Activated T-helper 1 cell treated with anti-CD3 and anti-CD28 coated beads, Interleukin-12 subunit alpha, Interleukin-12 subunit beta, Interleukin-2, Interleukin-4 antibody, amounts not matched to agents 30 ng/mL and 10 ng/mL and 1 ng/mL, durations not matched to agents 14 hours and 24 hours and 36 hours (primary cell): Measurements from ENCODE around the gene SLCO3A1. TPM values are rescaled to one million over a fixed set of nuclear protein-coding genes. Genes with fewer than 3 reads are reported as not detected.

Source experiments
- DNase-seq: peaks from one replicate; pipeline ENCODE4 v3.0.0; 2021; ENCODE audit warnings: low spot score
- H3K27ac Mint-ChIP-seq: one replicate; pipeline ENCODE4 v1.8.0; 2021; ENCODE audit warnings: mild to moderate bottlenecking, mixed read lengths
- H3K27me3 Mint-ChIP-seq: one replicate; pipeline ENCODE4 v1.8.0; 2022; ENCODE audit warnings: mild to moderate bottlenecking, moderate library complexity, mixed read lengths; ENCODE audit not compliant: insufficient read depth
- H3K36me3 Mint-ChIP-seq: one replicate; pipeline ENCODE4 v1.8.0; 2021; ENCODE audit warnings: low read depth, mixed read lengths
- H3K4me1 Mint-ChIP-seq: one replicate; pipeline ENCODE4 v1.8.0; 2021; ENCODE audit warnings: low read depth, mixed read lengths
- H3K4me3 Mint-ChIP-seq: one replicate; pipeline ENCODE4 v1.8.0; 2021; ENCODE audit warnings: mild to moderate bottlenecking, moderate library complexity, mixed read lengths
- H3K9me3 Mint-ChIP-seq: one replicate; pipeline ENCODE4 v1.8.0; 2021; ENCODE audit warnings: mixed read lengths
- intact Hi-C: fragments of 100-400 bp; cut with micrococcal nuclease; formaldehyde crosslinking; loops from one replicate; pipeline ENCODE4 v1.15.1; 2024
- total RNA-seq: library from RNA; stranded (reverse); gene quantifications from 2 replicates; pipeline ENCODE4 v1.2.3, GENCODE V29; 2022

Gene SLCO3A1
- total RNA-seq, 1 donor from 2014 or later, result 20.0 TPM

DNA sequence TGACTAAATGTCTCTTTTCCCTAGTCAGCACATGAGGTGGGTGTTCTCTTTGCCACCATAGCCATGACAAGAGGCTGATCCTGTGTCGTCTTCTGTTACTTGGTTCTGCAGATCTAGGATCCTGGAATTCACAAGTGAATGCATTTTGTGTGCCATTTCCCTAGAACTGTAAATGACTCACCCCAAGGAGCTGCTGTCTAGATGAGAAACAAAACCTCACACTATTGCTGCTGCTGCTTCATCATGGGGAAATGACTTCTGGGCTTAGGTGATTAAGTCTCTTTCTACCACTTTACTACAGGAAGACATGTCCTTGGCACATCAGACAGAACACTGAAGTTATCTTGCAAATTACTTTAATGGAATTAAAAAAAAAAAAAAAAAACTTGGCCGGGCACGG is 54.9 kb downstream of the SLCO3A1 start:
- no peak for DNase-seq
- Mint-ChIP-seq H3K4me3 (no peak overlapping the region), H3K27me3 (no peaks in the 10 kb centered on the region), H3K27ac (no peak overlapping the region), H3K36me3 (no peaks in the 10 kb centered on the region), H3K9me3 (no peaks in the 10 kb centered on the region), H3K4me1 (no peaks in the 10 kb centered on the region)
- intact Hi-C loops, result no loop called here

DNA sequence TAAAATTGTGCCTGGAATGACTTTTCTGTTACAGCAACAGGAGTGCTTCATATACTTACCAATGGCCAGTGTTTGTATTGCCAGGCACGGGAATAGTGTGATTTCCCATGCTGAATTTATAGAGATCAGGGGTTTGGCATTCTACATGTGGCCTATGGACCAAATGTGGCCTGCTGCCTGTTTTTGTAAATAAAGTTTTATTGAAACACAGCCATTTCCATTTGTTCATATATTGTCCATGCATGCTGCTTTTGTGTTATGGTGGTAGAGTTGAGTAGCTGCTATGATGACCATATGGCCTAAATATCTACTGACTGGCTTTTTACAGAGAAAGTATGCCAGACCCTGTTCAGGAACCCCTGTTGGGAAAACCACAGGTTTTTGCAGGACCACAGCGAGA is 55.6 kb downstream of the SLCO3A1 start:
- Mint-ChIP-seq H3K27ac (no peak overlapping the region), H3K27me3 (no peaks in the 10 kb centered on the region), H3K4me1 (no peaks in the 10 kb centered on the region), H3K4me3 (no peak overlapping the region), H3K9me3 (no peaks in the 10 kb centered on the region), H3K36me3 (no peaks in the 10 kb centered on the region)
- DNase-seq, result no peak
- intact Hi-C loops, result no loop called here

DNA sequence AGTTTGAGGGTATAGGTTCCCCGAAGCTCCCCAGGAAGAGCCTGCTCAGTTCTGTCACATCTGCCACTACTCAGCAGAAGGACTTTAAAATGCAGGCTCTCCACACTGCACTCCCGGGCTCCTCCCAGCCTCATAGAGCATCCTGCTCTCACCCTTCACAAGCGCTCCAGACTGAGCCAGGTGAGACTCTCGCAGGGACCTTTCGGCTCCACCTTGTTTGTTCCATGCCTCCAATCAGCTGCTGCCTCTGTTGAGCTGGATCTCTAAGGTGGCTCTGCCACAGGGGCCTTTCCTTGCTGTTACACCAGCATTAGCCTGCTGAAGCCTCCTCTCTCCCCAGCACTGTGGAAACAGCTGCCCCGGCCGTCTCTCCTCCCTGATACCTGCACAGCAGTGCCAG is 56.1 kb downstream of the SLCO3A1 start:
- Mint-ChIP-seq H3K4me1 (no peaks in the 10 kb centered on the region), H3K27me3 (no peaks in the 10 kb centered on the region), H3K4me3 (no peak overlapping the region), H3K36me3 (no peaks in the 10 kb centered on the region), H3K9me3 (no peaks in the 10 kb centered on the region), H3K27ac (no peak overlapping the region)
- no peak for DNase-seq
- intact Hi-C loops, result no loop called here

DNA sequence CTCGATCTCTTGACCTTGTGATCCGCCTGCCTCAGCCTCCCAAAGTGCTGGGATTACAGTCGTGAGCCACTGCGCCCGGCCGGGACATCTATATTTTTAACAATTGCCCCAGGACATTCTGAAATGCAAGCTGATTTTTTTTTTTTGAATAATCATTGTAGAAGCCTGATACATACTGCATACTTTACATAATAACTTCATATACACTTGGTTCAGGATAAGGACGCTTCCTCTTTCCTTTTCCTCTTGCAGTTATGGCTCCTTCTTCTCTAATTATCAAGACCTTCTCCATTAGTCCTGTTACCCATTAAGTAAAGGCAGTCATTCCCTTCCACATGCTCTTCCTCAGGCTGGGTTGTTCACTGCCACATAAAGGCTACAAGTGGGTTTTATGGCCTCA is 58.3 kb downstream of the SLCO3A1 start:
- no peak overlapping the region for H3K27ac Mint-ChIP-seq
- intact Hi-C loops, result no loop called here
- no peak for DNase-seq
- no peaks in the 10 kb centered on the region for H3K9me3 Mint-ChIP-seq
- no peaks in the 10 kb centered on the region for H3K4me1 Mint-ChIP-seq
- peaks cover 2% of the 10 kb centered on the region for H3K36me3 Mint-ChIP-seq
- no peaks in the 10 kb centered on the region for H3K27me3 Mint-ChIP-seq
- no peak overlapping the region for H3K4me3 Mint-ChIP-seq

DNA sequence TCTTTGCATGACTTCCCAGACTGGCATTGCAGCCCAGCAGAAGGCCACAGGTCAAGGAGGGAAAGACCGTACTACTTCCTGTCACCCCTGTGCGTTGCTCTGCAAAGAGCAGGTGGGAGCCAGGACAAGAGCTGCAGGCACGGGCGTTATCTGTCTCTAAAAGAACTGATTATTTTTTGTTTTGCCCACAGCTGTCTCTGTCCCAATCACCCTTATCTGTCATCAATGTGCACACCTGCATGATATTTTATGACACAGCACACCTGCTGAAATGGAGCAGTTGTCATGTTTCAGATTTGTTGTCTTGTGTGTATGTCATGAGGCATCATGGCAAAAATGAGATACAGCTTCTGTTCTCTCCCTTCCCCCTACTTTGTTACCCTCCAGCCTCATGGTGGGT is 58.8 kb downstream of the SLCO3A1 start:
- Mint-ChIP-seq H3K36me3 (peaks cover 2% of the 10 kb centered on the region), H3K27me3 (no peaks in the 10 kb centered on the region), H3K9me3 (no peaks in the 10 kb centered on the region), H3K4me1 (no peaks in the 10 kb centered on the region), H3K4me3 (no peak overlapping the region), H3K27ac (no peak overlapping the region)
- intact Hi-C loops, result no loop called here
- DNase-seq, result no peak

DNA sequence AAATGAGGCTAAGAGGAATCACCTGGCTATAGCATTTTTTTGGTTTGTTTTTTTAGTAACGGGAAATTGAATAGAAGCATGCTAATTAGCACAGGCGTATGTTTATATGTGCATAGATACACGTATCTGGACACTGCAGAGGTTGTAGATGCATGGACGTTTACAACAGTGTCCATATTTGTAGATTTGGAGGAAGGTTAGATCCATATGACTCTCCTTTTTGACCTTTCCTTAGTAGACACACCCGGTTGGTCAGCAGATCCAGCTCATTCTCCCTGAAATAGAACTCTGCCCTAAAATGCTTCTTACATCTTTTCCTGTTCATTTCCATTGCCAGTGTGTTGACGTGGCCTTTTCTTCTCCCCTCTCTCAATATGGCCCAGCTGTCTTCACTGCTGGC is 60.1 kb downstream of the SLCO3A1 start:
- intact Hi-C loops, result no loop called here
- H3K27ac Mint-ChIP-seq, result no peak overlapping the region
- no peaks in the 10 kb centered on the region for H3K4me1 Mint-ChIP-seq
- H3K4me3 Mint-ChIP-seq, result no peak overlapping the region
- H3K9me3 Mint-ChIP-seq, result no peaks in the 10 kb centered on the region
- no peaks in the 10 kb centered on the region for H3K27me3 Mint-ChIP-seq
- DNase-seq, result no peak
- peaks cover 2% of the 10 kb centered on the region for H3K36me3 Mint-ChIP-seq

DNA sequence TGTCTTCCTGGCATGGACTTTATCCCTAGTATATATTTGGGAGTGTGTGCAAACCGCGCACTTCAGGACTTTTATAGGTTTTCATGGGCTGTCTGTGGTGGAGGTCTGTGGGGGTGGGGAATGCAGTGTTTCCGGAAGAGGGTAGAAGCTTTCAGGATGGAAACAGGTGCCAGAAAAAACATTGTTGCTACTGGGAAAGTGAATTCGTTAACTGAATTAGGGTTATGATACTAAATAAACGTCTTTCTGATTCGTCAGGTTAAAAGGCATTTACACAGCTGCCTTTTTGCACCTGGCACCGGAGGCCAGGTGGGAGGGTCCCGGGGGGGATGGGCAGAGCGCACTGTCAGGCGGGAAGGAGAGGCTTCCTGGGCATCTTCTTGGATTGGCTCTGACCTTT is 62.1 kb downstream of the SLCO3A1 start:
- Mint-ChIP-seq H3K4me1 (peaks cover 6% of the 10 kb centered on the region), H3K4me3 (no peak overlapping the region), H3K36me3 (peaks cover 4% of the 10 kb centered on the region), H3K27me3 (no peaks in the 10 kb centered on the region), H3K9me3 (no peaks in the 10 kb centered on the region), H3K27ac (no peak overlapping the region)
- DNase-seq, result no peak
- intact Hi-C loops, result no loop called here

DNA sequence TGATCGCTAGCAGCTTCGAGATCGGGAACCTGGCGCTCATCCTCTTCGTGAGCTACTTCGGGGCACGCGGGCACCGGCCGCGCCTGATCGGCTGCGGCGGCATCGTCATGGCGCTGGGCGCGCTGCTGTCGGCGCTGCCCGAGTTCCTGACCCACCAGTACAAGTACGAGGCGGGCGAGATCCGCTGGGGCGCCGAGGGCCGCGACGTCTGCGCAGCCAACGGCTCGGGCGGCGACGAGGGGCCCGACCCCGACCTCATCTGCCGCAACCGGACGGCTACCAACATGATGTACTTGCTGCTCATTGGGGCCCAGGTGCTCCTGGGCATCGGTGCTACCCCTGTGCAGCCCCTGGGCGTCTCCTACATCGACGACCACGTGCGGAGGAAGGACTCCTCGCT is 62.5 kb downstream of the SLCO3A1 start:
- Mint-ChIP-seq H3K4me3 (no peak overlapping the region), H3K4me1 (peaks cover 11% of the 10 kb centered on the region), H3K27ac (no peak overlapping the region), H3K27me3 (no peaks in the 10 kb centered on the region), H3K36me3 (peaks cover 4% of the 10 kb centered on the region), H3K9me3 (no peaks in the 10 kb centered on the region)
- intact Hi-C loops, result no loop called here
- no peak for DNase-seq

DNA sequence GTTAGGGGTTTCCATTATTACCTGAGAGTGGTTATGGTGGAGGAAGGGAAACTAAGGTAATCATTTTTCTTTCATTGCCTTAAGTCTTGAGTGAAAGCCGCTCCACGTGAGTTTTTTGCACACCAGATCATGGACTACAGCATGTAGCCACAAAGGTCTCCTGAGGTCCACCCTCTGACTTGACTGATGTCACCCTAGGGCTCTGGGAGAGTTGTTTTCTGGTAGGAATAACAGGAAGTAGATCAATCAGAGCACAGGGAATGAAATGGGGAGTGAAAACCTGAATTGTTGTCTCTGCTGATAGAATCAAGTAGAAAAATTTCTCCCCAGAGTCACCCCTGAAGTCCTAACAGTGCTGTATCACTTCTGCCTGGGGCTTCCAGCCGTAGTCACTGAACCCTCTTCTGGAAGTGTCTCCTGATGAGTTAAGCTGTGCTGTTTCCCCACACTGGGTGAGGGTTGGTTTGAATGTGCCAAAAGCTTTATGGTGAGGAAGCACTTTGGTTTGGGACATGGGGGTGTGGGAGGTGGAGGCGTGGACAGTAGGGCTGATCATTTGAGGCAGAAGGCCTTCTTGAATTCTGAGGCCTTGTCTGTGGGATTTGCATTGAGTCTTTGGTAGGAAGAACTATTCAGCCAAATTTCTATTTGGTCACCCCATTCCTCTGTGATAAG is 64.3 kb downstream of the SLCO3A1 start:
- DNase-seq, result no peak
- Mint-ChIP-seq H3K27me3 (no peaks in the 10 kb centered on the region), H3K4me1 (peaks cover 23% of the 10 kb centered on the region), H3K36me3 (peaks cover 7% of the 10 kb centered on the region), H3K27ac (no peak overlapping the region), H3K9me3 (no peaks in the 10 kb centered on the region), H3K4me3 (no peak overlapping the region)
- intact Hi-C loops, result no loop called here

DNA sequence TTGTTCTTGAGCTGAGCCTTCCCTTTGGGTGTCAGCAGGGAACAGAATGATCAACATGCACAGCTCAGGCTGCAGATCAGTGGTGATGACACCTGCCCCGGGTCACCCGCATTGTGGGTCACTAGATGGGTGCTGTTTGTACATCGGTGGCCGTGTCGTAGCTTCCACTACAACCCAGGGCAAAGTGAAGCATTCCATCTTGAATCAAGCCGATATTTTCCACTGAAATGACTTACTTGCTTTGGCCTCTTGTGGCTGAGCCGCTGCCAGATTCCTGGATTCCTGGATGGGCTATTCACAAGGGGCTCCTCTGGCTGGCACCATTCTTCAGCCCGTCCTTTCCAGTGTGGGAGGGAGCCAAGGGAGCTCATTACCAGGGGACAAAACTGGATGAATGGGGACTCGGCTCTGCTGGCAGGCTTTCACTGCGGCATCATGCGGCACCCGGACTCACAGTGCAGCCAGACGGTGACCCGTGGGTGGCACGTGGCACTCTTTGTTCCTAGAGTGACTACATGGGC is 65.6 kb downstream of the SLCO3A1 start:
- Mint-ChIP-seq H3K9me3 (no peaks in the 10 kb centered on the region), H3K27ac (no peak overlapping the region), H3K36me3 (peaks cover 7% of the 10 kb centered on the region), H3K4me3 (no peak overlapping the region), H3K27me3 (no peaks in the 10 kb centered on the region), H3K4me1 (peaks cover 23% of the 10 kb centered on the region)
- no peak for DNase-seq
- intact Hi-C loops, result no loop called here

DNA sequence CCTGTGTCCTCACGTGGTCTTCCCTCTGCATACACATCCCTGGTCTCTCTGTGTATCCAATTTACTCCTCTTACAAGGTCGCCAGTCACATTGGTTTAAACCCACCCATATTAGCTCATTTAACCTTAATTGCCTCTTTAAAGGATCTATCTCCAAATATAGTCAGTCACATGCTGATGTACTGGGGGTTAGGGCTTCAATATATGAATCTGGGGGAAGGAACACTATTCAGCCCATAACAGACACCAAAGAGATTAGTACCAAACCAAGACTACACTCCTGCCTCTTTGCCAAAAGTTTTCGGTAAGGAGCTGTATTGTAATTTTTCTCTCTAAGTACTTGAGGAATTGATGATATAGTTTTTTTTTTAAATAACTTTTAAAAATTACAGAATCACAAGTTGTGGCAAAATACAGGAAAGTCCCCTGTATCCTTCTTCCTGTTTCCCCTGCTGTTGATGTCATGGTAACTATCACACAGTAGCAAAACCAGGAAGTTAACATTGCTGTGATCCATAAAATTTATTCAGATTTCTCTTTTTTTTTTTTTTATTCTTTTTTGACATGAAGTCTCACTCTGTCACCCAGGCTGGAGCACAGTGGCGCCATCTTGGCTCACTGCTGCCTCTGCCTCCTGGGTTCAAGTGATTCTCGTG is 67.8 kb downstream of the SLCO3A1 start:
- no peak for DNase-seq
- H3K36me3 Mint-ChIP-seq, result peaks cover 10% of the 10 kb centered on the region
- H3K4me1 Mint-ChIP-seq, result peaks cover 38% of the 10 kb centered on the region
- intact Hi-C loops, result loop anchor here (5.0 kb wide), 2 partner anchors 41 to 69 kb away; partner anchors contain the start of gene SLCO3A1
- H3K4me3 Mint-ChIP-seq, result peak overlapping the region; percentile 31
- H3K27me3 Mint-ChIP-seq, result no peaks in the 10 kb centered on the region
- H3K27ac Mint-ChIP-seq, result peak overlapping the region; percentile 50
- H3K9me3 Mint-ChIP-seq, result no peaks in the 10 kb centered on the region

DNA sequence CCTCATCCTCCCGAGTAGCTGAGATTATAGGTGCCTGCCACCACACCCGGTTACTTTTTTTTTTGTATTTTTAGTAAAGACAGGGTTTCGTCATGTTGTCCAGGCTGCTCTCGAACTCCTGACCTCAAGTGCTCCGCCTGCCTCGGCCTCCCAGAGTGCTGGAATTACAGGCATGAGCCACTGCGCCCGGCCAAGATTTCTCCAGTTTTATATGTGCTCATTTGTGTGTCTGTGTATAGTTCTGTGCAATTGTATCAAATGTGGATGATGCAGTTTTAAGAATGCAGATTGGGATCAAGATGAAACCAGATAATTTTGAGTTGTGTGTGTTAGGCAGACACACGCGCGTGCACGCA is 68.3 kb downstream of the SLCO3A1 start:
- Mint-ChIP-seq H3K4me1 (peaks cover 43% of the 10 kb centered on the region), H3K9me3 (no peaks in the 10 kb centered on the region), H3K27me3 (no peaks in the 10 kb centered on the region), H3K27ac (peak overlapping the region; percentile 31), H3K4me3 (no peak overlapping the region), H3K36me3 (peaks cover 8% of the 10 kb centered on the region)
- DNase-seq, result no peak
- intact Hi-C loops, result loop anchor here (2.0 to 5.0 kb wide), 3 partner anchors 21 to 70 kb away; partner anchors contain the start of gene SLCO3A1

DNA sequence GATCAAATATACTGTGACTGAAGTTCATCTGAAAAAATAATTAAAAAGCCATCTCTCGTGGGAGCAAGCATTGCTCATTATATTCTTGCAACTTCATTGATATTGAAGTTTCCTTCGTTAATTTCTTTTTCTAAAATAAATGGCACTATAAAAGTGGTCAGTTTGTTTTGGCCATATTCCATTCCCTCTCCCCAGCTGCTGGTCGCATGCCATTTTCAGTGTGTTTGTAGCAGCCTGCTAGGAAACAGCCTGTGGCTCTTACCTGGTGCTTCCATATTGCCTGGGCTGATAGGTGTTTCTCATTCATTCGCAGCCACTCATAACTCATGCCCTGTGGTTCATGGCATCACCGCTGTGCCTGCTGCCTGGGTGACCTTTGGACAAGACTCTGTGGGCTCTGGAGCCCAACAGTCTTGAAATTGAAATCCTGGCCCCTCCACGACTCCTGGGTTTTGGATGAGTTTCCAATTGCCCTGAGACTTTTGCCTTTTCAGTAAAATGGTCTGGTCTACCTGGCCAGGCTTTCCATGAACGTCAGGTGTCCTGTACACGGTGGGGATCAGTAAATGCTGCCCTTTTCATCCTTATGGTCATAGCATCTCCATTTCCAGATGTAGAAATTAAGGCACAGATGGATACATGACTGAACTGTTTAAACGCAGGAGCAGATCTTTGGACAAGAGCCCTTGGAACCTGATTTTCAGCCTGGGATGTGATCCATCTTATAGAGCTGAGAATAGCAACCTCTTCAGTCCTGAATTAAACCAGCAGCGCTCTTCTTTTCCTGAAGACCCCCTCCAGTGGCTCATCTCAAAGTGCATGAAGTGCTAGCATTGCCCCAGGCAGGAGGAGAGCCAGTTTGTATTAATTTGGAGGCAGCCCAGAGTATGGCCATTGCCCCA is 69.4 kb downstream of the SLCO3A1 start:
- Mint-ChIP-seq H3K36me3 (peaks cover 7% of the 10 kb centered on the region), H3K4me1 (peaks cover 51% of the 10 kb centered on the region), H3K4me3 (no peak overlapping the region), H3K27ac (no peak overlapping the region), H3K9me3 (no peaks in the 10 kb centered on the region), H3K27me3 (no peaks in the 10 kb centered on the region)
- no peak for DNase-seq
- intact Hi-C loops, result loop anchor here (2.0 to 5.0 kb wide), 3 partner anchors 20 to 71 kb away; partner anchors contain the start of gene SLCO3A1
